Ovary (tissue), 9 donors: ENCODE data around the gene MSANTD7. TPM values are rescaled to one million over a fixed set of nuclear protein-coding genes. Genes with fewer than 3 reads are reported as not detected.

Experiments used
- DNase-seq, 5 donors: peaks; one replicate each; pipeline ENCODE4 v3.0.0-alpha.2; 2019 to 2020
- H3K27ac ChIP-seq, 2 donors: fragments of 200-600 bp; one replicate each; pipeline versions ENCODE4 v1.5.1 to v1.8.0; 2019 to 2022
- H3K27me3 ChIP-seq: fragments of 200-600 bp; one replicate; pipeline ENCODE4 v1.8.0; 2022
- H3K36me3 ChIP-seq: fragments of 200-600 bp; sonication (generic); one replicate; pipeline ENCODE4 v1.5.1; 2019
- H3K4me1 ChIP-seq: one replicate; pipeline ENCODE4 v1.8.1; 2013; ENCODE audit warnings: mild to moderate bottlenecking, moderate library complexity; ENCODE audit not compliant: insufficient read depth
- H3K4me3 ChIP-seq: fragments of 200-600 bp; sonication (generic); one replicate; pipeline ENCODE4 v1.5.1; 2017
- H3K9me3 ChIP-seq, 2 donors: fragments of 200-600 bp in 1 of 2; sonication (generic) in 1 of 2; one replicate each; pipeline versions ENCODE4 v1.5.1 to v1.8.1; 2013 to 2019; ENCODE audit warnings: mild to moderate bottlenecking in 1 of 2, moderate library complexity in 1 of 2
- CTCF ChIP-seq, 3 donors: fragments of 450-650 bp in 2 of 3; fragments of 200-600 bp in 1 of 3; IDR thresholded peaks; one replicate each; pipeline versions ENCODE4 v1.5.1 to v1.8.0; 2016 to 2022; ENCODE audit warnings: antibody characterized with exemption in 3 of 3, mild to moderate bottlenecking in 1 of 3
- EP300 ChIP-seq: sonication (generic); formaldehyde crosslinking; IDR thresholded peaks from one replicate; pipeline ENCODE4 v1.6.1; 2017; ENCODE audit warnings: antibody characterized with exemption
- POLR2A ChIP-seq: fragments of 450-650 bp; IDR thresholded peaks from one replicate; pipeline ENCODE4 v1.6.1; 2017; ENCODE audit warnings: antibody characterized with exemption, mild to moderate bottlenecking, moderate library complexity
- WGBS, 3 donors: extraction: QIAGEN DNeasy Blood & Tissue Kit in 1 of 3; methylation state at CpG; one replicate each; pipeline versions ENCODE4 v1.1.5 to v1.1.7; 2013 to 2017; 5-methylcytosine and 5-hydroxymethylcytosine counted together
- intact Hi-C, 4 donors: fragments of 100-400 bp; cut with DNase I; formaldehyde crosslinking; loops; one replicate each; pipeline versions ENCODE4 v1.11.0 to v1.15.1; 2022 to 2023
- polyA plus RNA-seq, 2 donors: library from polyadenylated mRNA; stranded (reverse); fragments of 200-250 nt in 1 of 2; fragments of 350-450 nt in 1 of 2; fragmentation: Illumina TruSeq in 1 of 2; extraction: RNeasy Lipid Tissue Mini Kit (QIAGEN cat#74804) in 1 of 2; gene quantifications; one replicate each; pipeline ENCODE4 v1.2.3, GENCODE V29; 2013 to 2014
- total RNA-seq, 7 donors: library from RNA; depleted of rRNA in 2 of 7; stranded (reverse); fragments of >200 nt in 2 of 7; fragmentation: NEBNext Ultra II Directional in 3 of 7; extraction: Animal tissue kit (Norgen Biotek cat#: 25700) in 3 of 7; gene quantifications; one replicate each; pipeline versions ENCODE4 v1.1.0 to v1.2.4, GENCODE V29; 2016 to 2023
- donor health status: DM: no; HTN: no; CAD: no; lungs with moderate emphysema.
- donor health status: DM: no; HTN: no; CAD: no.
- donor health status: Bipolar disorder and iron deficiency.
- donor health status: DM: yes; HTN: yes; CAD: no.
- donor health status: DM: no; HTN: no; CAD: no.
- donor health status: DM: yes; HTN: yes; CAD: no.

Gene MSANTD7
- total and polyA plus RNA-seq, 9 donors: 6.7 to 15.1 (median 9.6) TPM

- intact Hi-C loops: loop anchor here in 1 of 4 donors (10.0 kb wide), 1 partner anchor 285 kb away; no protein-coding TSS in a partner anchor
- Histone ChIP-seq H3K4me1 (no peaks in the 10 kb centered on the region), H3K27ac (no peak overlapping the region), H3K27me3 (no peaks in the 10 kb centered on the region), H3K9me3 (no peaks in the 10 kb centered on the region), H3K4me3 (no peak overlapping the region), H3K36me3 (no peaks in the 10 kb centered on the region)
- WGBS, 3 donors: 89 to 91% (median 89%) methylated on average over 10 of the region's 10 CpGs
- DNase-seq: no peak
- TF ChIP-seq EP300 (no peak), POLR2A (no peak), CTCF (IDR thresholded peaks at IDR 0.05) (no peak)
Measured at GRCh38 chr10:14820010-14820774, 17.9 kb upstream of the MSANTD7 start.

GRCh38 chr10:14820775-14821154 is 17.3 kb upstream of the MSANTD7 start:
- intact Hi-C loops: loop anchor here in 1 of 4 donors (10.0 kb wide), 1 partner anchor 286 kb away; no protein-coding TSS in a partner anchor
- Histone ChIP-seq H3K4me3 (no peak overlapping the region), H3K36me3 (no peaks in the 10 kb centered on the region), H3K27me3 (no peaks in the 10 kb centered on the region), H3K4me1 (no peaks in the 10 kb centered on the region), H3K27ac (no peak overlapping the region), H3K9me3 (no peaks in the 10 kb centered on the region)
- WGBS, 3 donors: 93 to 94% (median 93%) methylated on average over 5 of the region's 5 CpGs
- TF ChIP-seq CTCF (IDR thresholded peaks at IDR 0.05): no peak
- no peak for DNase-seq

- Histone ChIP-seq H3K27ac (no peak overlapping the region), H3K27me3 (no peaks in the 10 kb centered on the region), H3K4me3 (no peak overlapping the region), H3K9me3 (no peaks in the 10 kb centered on the region), H3K36me3 (no peaks in the 10 kb centered on the region), H3K4me1 (no peaks in the 10 kb centered on the region)
- TF ChIP-seq POLR2A (no peak), CTCF (IDR thresholded peaks at IDR 0.05) (no peak), EP300 (no peak)
- no peak for DNase-seq
- WGBS, 3 donors: 67 to 90% (median 82%) methylated on average over 6 of the region's 6 CpGs
- intact Hi-C loops: loop anchor here in 1 of 4 donors (10.0 kb wide), 1 partner anchor 287 kb away; no protein-coding TSS in a partner anchor
Measured at GRCh38 chr10:14821635-14822375, 16.3 kb upstream of the MSANTD7 start.

GRCh38 chr10:14822879-14823755 is 15.0 kb upstream of the MSANTD7 start:
- H3K36me3 ChIP-seq: no peaks in the 10 kb centered on the region
- intact Hi-C loops: loop anchor here in 1 of 4 donors (10.0 kb wide), 1 partner anchor 288 kb away; no protein-coding TSS in a partner anchor
- H3K9me3 ChIP-seq: no peaks in the 10 kb centered on the region
- 24 to 33% (median 31%) methylated on average over 3 of the region's 3 CpGs for WGBS, 3 donors
- TF ChIP-seq EP300 (no peak), CTCF (IDR thresholded peaks at IDR 0.05) (no peak), POLR2A (no peak)
- H3K27me3 ChIP-seq: no peaks in the 10 kb centered on the region
- H3K4me1 ChIP-seq: no peaks in the 10 kb centered on the region
- H3K4me3 ChIP-seq: no peak overlapping the region
- no peak for DNase-seq
- no peak overlapping the region for H3K27ac ChIP-seq
